Endothelial cell of umbilical vein (primary cell): ENCODE data around the gene ABHD5. TPM values are rescaled to one million over a fixed set of nuclear protein-coding genes. Genes with fewer than 3 reads are reported as not detected.

ENCODE experiments used
- BruUV-seq: library from RNA; stranded (reverse); fragments of 400-500 nt; replicated peaks from 2 replicates; lab custom pipeline; 2021; lab: Mats Ljungman, UMichigan
- CTCF ChIA-PET: fragments of 300-600, 350-600 bp; sonication (Branson Sonifier 250); formaldehyde crosslinking; loops from one replicate; lab custom pipeline; 2021; ENCODE audit warnings: antibody characterized with exemption, inconsistent platforms; lab: Charles Lee
- POLR2A ChIA-PET: fragments of 300-600, 350-600 bp; sonication (Branson Sonifier 250); formaldehyde crosslinking; loops from one replicate; lab custom pipeline; 2021; ENCODE audit warnings: antibody characterized with exemption, inconsistent platforms; lab: Charles Lee
- DNase-seq: peaks from one replicate; pipeline ENCODE4 v3.0.0-alpha.2; 2011; ENCODE audit warnings: low read depth, low spot score
- FAIRE-seq: peaks from 2 replicates; lab custom pipeline; 2011; peaks lifted over from hg19 to GRCh38; lab: Jason Lieb, UNC
- H2AFZ ChIP-seq: 2 replicates; pipeline ENCODE4 v1.6.0; 2012; ENCODE audit warnings: low read depth, low read length, control low read depth, inconsistent platforms
- H3K27ac ChIP-seq: 2 replicates; pipeline ENCODE4 v1.5.1; 2011; ENCODE audit warnings: low read depth, mild to moderate bottlenecking, control low read depth, low read length, moderate library complexity; ENCODE audit not compliant: insufficient read depth
- H3K27me3 ChIP-seq, 2 experiments: 2 replicates each; pipeline versions ENCODE4 v1.6.0 to v1.6.1; 2011; ENCODE audit warnings: low read length in 2 of 2, mixed read lengths in 1 of 2; ENCODE audit not compliant: control insufficient read depth in 2 of 2, insufficient read depth in 2 of 2
- H3K36me3 ChIP-seq, 2 experiments: 2 replicates in 1 of 2; 3 replicates in 1 of 2; pipeline ENCODE4 v1.5.1; 2011; ENCODE audit warnings: low read length in 2 of 2, mild to moderate bottlenecking in 1 of 2, moderate library complexity in 1 of 2; ENCODE audit not compliant: control insufficient read depth in 2 of 2, insufficient read depth in 2 of 2; ENCODE audit errors: extremely low read depth in 1 of 2
- H3K4me1 ChIP-seq: 3 replicates; pipeline ENCODE4 v1.5.1; 2011; ENCODE audit warnings: mild to moderate bottlenecking, low read length; ENCODE audit not compliant: control insufficient read depth, insufficient read depth; ENCODE audit errors: extremely low read depth
- H3K4me2 ChIP-seq: 2 replicates; pipeline ENCODE4 v1.6.1; 2011; ENCODE audit warnings: low read length, control low read depth, mixed read lengths; ENCODE audit not compliant: insufficient read depth
- H3K4me3 ChIP-seq, 3 experiments: fragments of 200-600 bp in 1 of 3; sonication (generic), shearing (Covaris generic) in 1 of 3; replicated peaks in 1 of 3; 2 replicates each; pipeline ENCODE4 v1.5.1; 2011 to 2016; ENCODE audit warnings: control low read depth in 3 of 3, low read length in 3 of 3, mild to moderate bottlenecking in 2 of 3, inconsistent platforms in 1 of 3, low read depth in 1 of 3, moderate library complexity in 1 of 3; ENCODE audit not compliant: insufficient read depth in 1 of 3
- H3K79me2 ChIP-seq: 2 replicates; pipeline ENCODE4 v1.6.0; 2012; ENCODE audit warnings: low read length, inconsistent platforms; ENCODE audit not compliant: control insufficient read depth, insufficient read depth
- H3K9ac ChIP-seq: replicated peaks from 2 replicates; pipeline ENCODE3; 2011; ENCODE audit warnings: low read length, control low read depth; ENCODE audit not compliant: insufficient read depth; ENCODE audit errors: extremely low read depth
- H3K9me1 ChIP-seq: replicated peaks from 3 replicates; pipeline ENCODE4 v1.6.0; 2011; ENCODE audit warnings: mild to moderate bottlenecking, low read length; ENCODE audit not compliant: control insufficient read depth, insufficient read depth; ENCODE audit errors: extremely low read depth
- H3K9me3 ChIP-seq: replicated peaks from 2 replicates; pipeline ENCODE4 v1.5.1; 2012; ENCODE audit warnings: low read length, inconsistent platforms; ENCODE audit not compliant: control insufficient read depth, insufficient read depth
- H4K20me1 ChIP-seq: replicated peaks from 2 replicates; pipeline ENCODE3; 2011; ENCODE audit warnings: mild to moderate bottlenecking, low read length; ENCODE audit not compliant: control insufficient read depth, insufficient read depth; ENCODE audit errors: extremely low read depth
- EZH2 ChIP-seq: IDR thresholded peaks from 2 replicates; pipeline ENCODE4 v1.6.1; 2012; ENCODE audit warnings: borderline replicate concordance, low read depth, mild to moderate bottlenecking, moderate library complexity, low read length, inconsistent platforms; ENCODE audit not compliant: severe bottlenecking
- FOS ChIP-seq: IDR thresholded peaks from 2 replicates; pipeline ENCODE4 v1.6.1; 2011; ENCODE audit warnings: mild to moderate bottlenecking, low read length, moderate library complexity, borderline replicate concordance; ENCODE audit not compliant: insufficient read depth
- JUN ChIP-seq: IDR thresholded peaks from 2 replicates; pipeline ENCODE4 v1.6.1; 2011; ENCODE audit warnings: borderline replicate concordance, low read depth; ENCODE audit not compliant: insufficient read length, insufficient read depth
- POLR2A ChIP-seq: IDR thresholded peaks from 2 replicates; pipeline ENCODE4 v1.6.1; 2012; ENCODE audit warnings: low read depth, mild to moderate bottlenecking, control low read depth, low read length
- POLR2AphosphoS5 ChIP-seq: IDR thresholded peaks from 2 replicates; pipeline ENCODE4 v1.6.1; 2012; ENCODE audit warnings: low read depth, mild to moderate bottlenecking, control low read depth, low read length, moderate library complexity; ENCODE audit not compliant: insufficient read depth
- dilution Hi-C: fragments of 300-500 bp; cut with MboI; formaldehyde crosslinking; loops from one replicate; pipeline ENCODE4 v1.15.0; 2019; ENCODE audit warnings: low sequenced_read_pairs; ENCODE audit not compliant: extremely low pct_ligation_motif_present
- intact Hi-C: fragments of 100-400 bp; cut with micrococcal nuclease; formaldehyde crosslinking; loops from one replicate; pipeline ENCODE4 v1.10.0; 2022
- polyA plus RNA-seq, 4 experiments: library from polyadenylated mRNA; depleted of rRNA in 3 of 4; stranded (reverse) in 3 of 4; unstranded in 1 of 4; fragments of >200 nt; gene quantifications; 2 replicates each; pipeline versions ENCODE4 v1.2.1 to v1.2.3, GENCODE V29; 2011 to 2012; ENCODE audit warnings: missing spikeins in 1 of 4
- total RNA-seq: library from RNA; stranded (reverse); gene quantifications from 2 replicates; pipeline ENCODE4 v1.2.3, GENCODE V29; 2021
- TF ChIP-seq, protein P1 (sequence below), 2 donors: IDR thresholded peaks; 1 replicate in 1 of 2; 2 replicates in 1 of 2; pipeline ENCODE4 v1.5.1; 2011; ENCODE audit warnings: low read length in 2 of 2, mild to moderate bottlenecking in 2 of 2, moderate library complexity in 2 of 2, control low read depth in 1 of 2, inconsistent platforms in 1 of 2, low read depth in 1 of 2; ENCODE audit not compliant: insufficient read depth in 1 of 2; ENCODE audit errors: extremely low read depth in 1 of 2
- TF ChIP-seq, protein P2 (sequence below): IDR thresholded peaks from 2 replicates; pipeline ENCODE4 v1.6.1; 2011; ENCODE audit not compliant: insufficient read depth, insufficient read length

ABHD5 gene
- total and polyA plus RNA-seq, 2 donors (not counting 3 experiments of a cell fraction or from before 2014, with no cell fraction given), result 10.0 to 21.2 TPM

DNA sequence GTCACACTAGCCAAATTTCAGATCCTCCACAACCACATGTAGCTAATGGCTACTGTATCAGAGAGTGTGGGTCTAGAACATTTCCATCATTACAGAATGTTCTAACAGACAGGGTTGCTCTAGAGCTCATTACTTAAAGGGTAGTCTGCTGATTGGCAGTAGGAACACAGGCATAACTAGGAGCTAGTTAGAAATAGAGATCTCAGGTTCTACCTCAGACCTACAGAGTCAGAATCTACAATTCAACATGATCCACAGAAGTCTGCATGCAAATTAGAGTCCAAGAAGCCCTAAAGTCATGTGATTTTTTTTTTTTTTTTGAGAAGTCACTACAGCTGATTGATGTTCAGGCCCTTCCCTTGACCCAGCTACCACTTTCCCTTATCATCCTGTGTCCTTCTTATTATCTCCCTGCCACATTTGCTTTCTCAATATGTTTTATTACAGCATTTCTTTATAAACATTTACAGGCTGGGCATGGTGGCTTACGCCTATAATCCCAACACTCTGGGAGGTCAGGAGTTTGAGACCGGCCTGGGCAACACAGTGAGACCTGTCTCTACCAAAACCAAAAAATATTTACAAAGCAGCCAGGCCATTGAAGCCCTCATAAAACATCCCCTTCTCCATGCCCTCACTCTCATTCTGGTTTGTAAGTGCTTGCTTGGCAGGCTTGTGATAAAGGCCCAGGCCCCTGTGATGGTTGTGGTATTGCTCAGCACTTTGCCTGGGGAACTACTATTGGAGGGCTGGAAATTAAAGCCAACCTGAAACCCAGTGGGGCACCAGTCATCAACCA lies 3.8 kb upstream of the ABHD5 start:
- H3K4me3 ChIP-seq, result no peak overlapping the region
- no peak for DNase-seq
- FAIRE-seq, result no peak
- H3K27ac ChIP-seq, result no peak overlapping the region
- no peaks in the 10 kb centered on the region for H3K9me3 ChIP-seq
- no peaks in the 10 kb centered on the region for H3K36me3 ChIP-seq
- peaks cover 0 to 1% of the 10 kb centered on the region in 2 experiments for H3K27me3 ChIP-seq
- TF ChIP-seq JUN (no peak), FOS (no peak), POLR2AphosphoS5 (no peak), EZH2 (no peak), POLR2A (no peak)
- TF ChIP-seq, protein P1, sequence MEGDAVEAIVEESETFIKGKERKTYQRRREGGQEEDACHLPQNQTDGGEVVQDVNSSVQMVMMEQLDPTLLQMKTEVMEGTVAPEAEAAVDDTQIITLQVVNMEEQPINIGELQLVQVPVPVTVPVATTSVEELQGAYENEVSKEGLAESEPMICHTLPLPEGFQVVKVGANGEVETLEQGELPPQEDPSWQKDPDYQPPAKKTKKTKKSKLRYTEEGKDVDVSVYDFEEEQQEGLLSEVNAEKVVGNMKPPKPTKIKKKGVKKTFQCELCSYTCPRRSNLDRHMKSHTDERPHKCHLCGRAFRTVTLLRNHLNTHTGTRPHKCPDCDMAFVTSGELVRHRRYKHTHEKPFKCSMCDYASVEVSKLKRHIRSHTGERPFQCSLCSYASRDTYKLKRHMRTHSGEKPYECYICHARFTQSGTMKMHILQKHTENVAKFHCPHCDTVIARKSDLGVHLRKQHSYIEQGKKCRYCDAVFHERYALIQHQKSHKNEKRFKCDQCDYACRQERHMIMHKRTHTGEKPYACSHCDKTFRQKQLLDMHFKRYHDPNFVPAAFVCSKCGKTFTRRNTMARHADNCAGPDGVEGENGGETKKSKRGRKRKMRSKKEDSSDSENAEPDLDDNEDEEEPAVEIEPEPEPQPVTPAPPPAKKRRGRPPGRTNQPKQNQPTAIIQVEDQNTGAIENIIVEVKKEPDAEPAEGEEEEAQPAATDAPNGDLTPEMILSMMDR (IDR thresholded peaks at IDR 0.05; ENCODE audit: extremely low read depth in 1 of 2, insufficient read depth in 1 of 2, low read depth in 1 of 2, low read length in 2 of 2), result no peak
- TF ChIP-seq, protein P2, sequence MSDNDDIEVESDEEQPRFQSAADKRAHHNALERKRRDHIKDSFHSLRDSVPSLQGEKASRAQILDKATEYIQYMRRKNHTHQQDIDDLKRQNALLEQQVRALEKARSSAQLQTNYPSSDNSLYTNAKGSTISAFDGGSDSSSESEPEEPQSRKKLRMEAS, result no peak
- POLR2A ChIA-PET, result no interaction called here
- H3K4me1 ChIP-seq, result peaks cover 8% of the 10 kb centered on the region
- dilution Hi-C loops (no loop called here), intact Hi-C loops (no loop called here)
- BruUV-seq, result no TSS peak
- CTCF ChIA-PET, result interaction anchor here (1.2 kb wide), 1 partner anchor 13 kb away, joined by 4 read pairs; no protein-coding TSS in a partner anchor
- H3K4me2 ChIP-seq, result no peak overlapping the region
- no peak overlapping the region for H3K9ac ChIP-seq
- H4K20me1 ChIP-seq, result no peaks in the 10 kb centered on the region
- peaks cover 2% of the 10 kb centered on the region for H3K79me2 ChIP-seq
- no peaks in the 10 kb centered on the region for H3K9me1 ChIP-seq
- H2AFZ ChIP-seq, result no peak overlapping the region
